GM19397 (cell line): ENCODE results near the gene PRRC2A.

Experiments
- ATAC-seq: cut with Tn5 transposase; IDR thresholded peaks from one replicate; pipeline ENCODE4 v1.9.1; 2021; ENCODE audit warnings: mild to moderate bottlenecking, moderate library complexity; ENCODE audit not compliant: unreplicated experiment

PRRC2A gene

DNA sequence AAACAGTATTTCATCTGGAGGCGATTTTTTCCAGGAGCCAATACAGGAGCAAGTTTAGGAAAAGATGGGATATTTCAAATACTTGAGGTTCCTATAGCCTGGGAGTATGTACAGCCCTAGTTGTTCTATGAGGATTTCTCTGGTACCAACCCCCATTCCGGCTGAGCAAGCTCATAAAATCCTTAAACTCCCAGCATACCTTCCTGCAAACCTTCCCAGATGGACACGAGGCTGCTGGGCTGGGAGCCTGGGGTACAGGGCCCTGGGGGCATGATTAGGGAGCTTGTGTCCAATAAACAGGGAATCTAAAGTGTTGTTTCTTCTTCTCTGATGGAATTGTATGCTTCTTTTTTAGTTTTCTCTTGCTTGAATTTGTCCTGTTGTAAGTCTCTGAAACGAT, 1.5 kb downstream of the PRRC2A start:
- ATAC-seq = no peak

DNA sequence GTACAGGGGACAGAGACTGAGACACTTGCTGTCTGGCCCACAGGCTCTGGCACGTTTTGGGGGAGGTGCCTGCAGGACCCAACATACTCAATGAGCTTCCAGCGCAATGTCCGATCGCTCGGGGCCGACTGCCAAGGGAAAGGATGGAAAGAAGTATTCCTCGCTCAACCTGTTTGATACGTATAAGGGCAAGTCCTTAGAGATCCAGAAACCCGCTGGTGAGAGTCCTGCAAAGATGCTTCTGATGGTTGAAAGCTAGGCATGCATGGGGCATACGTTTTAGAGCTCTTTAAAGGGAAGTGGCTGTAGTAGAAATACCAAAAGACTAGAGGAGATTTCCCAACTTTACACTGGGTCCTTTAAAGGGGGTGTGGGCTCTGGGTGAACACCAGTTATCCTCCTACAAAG, 2.2 kb downstream of the PRRC2A start:
- no peak for ATAC-seq

DNA sequence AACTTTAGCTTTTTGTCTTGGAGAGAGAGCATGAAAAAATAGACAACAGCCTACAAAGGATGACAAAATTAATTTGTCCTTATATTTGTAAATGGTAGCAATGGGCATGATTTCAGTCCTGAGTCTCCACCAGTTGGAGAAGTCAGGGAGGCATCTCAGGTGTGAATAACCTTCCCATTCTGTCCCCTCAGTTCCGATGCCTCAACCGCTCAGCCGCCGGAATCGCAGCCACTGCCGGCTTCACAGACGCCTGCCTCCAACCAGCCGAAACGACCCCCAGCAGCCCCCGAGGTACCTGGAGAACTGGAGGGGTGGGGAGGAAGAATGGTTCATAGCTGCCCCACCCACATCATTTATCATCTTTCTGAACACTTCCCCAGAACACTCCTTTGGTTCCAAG, 3.6 kb downstream of the PRRC2A start:
- ATAC-seq = no peak

DNA sequence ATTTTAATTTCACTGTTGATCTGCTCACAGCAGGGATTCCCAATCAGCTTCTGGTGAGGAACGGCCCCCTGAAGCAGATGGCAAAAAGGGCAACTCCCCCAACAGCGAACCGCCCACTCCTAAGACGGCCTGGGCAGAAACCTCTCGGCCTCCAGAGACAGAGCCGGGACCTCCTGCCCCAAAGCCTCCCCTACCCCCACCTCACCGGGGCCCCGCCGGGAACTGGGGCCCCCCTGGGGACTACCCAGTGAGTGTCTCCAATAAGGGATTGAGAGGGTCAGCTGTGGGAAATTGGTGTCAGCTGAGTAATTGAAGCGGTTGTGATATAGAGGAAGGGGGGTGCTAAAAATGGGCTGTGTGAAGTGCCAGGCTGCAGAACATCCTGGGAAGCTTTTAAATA, 6.4 kb downstream of the PRRC2A start:
- no peak for ATAC-seq

DNA sequence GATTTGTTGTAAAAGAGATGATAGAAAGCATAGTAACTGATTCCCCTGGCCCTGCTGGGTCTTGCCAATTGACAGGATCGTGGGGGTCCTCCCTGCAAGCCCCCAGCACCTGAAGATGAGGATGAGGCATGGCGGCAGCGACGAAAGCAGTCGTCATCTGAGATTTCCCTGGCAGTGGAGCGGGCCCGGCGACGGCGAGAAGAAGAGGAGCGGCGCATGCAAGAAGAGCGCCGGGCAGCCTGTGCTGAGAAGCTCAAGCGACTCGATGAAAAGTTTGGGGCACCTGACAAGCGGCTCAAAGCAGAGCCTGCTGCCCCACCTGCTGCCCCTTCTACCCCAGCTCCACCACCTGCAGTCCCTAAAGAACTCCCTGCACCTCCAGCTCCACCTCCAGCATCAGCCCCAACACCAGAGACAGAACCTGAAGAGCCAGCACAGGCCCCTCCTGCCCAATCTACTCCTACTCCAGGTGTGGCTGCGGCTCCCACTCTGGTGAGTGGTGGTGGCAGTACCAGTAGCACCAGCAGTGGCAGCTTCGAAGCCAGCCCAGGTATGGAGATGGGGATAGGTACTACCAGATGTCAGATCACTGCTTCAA, 7.3 kb downstream of the PRRC2A start:
- ATAC-seq = no peak

DNA sequence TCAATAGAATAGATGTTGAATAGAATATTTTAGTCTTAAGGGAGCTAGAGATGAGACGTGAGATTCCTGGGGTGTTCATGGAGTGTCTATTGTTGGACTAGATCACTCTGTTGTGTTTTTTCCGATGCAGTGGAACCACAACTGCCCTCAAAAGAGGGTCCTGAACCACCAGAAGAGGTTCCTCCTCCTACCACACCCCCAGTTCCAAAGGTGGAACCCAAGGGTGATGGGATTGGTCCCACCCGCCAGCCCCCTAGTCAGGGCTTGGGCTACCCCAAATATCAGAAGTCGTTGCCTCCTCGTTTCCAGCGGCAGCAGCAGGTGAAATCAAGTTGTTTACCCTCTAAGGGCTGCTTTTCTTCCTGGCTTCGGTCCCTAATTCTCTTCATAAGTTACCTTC, 8.5 kb downstream of the PRRC2A start:
- ATAC-seq = no peak

DNA sequence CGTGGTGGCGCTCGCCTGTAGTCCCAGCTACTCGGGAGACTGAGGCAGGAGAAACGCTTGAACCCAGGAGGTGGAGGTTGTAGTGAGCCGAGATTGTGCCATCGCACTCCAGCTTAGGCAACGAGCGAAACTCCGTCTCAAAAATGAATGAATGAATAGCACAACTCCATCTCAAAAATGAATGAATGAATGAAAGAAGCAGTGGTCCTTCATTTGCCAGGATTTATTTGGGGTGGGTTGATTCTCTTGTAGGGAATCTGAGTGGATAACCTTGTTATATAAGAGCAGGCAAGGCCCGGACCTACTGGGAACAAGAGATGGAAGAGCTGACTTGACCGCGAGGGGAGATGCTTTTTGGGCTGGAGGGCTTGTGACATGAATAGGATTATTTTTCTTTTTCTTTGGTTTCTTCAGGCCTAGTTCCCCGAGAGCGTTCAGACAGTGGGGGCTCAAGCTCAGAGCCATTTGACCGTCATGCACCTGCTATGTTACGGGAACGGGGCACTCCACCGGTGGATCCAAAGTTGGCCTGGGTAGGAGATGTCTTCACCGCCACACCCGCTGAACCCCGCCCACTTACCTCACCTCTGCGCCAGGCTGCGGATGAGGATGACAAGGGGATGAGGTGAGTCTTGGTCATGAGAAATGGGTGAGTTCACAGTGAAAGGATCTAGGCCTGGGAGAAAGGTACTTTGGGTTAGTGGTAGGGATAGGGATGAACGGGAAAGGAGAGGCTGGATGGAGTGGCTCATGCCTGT, 9.8 kb downstream of the PRRC2A start:
- no peak for ATAC-seq

DNA sequence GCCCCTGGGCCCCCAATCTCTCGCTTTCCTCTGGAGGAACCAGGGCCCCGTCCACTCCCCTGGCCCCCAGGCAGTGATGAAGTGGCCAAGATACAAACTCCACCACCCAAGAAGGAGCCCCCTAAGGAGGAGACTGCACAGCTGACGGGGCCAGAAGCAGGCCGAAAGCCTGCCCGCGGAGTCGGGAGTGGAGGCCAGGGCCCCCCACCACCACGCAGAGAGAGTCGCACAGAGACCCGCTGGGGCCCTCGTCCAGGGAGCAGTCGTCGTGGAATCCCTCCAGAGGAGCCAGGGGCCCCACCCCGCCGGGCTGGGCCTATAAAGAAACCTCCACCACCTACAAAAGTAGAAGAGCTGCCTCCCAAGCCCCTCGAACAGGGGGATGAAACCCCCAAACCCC, 10.7 kb downstream of the PRRC2A start:
- ATAC-seq = no peak

DNA sequence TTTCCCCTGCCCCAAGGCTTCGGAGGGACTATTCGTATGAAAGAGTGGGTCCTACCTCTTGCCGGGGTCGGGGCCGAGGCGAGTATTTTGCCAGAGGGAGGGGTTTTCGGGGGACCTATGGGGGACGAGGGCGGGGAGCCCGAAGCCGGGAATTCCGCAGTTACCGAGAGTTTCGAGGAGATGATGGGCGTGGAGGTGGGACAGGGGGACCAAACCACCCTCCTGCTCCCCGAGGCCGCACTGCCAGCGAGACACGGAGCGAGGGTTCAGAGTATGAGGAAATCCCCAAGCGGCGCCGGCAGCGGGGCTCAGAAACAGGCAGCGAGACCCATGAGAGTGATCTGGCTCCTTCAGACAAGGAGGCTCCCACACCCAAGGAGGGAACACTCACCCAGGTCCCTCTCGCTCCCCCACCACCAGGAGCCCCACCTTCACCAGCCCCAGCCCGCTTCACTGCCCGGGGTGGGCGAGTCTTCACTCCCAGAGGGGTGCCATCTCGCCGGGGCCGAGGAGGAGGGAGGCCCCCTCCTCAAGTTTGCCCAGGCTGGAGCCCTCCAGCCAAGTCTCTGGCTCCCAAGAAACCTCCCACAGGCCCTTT, 11.3 kb downstream of the PRRC2A start:
- no peak for ATAC-seq

DNA sequence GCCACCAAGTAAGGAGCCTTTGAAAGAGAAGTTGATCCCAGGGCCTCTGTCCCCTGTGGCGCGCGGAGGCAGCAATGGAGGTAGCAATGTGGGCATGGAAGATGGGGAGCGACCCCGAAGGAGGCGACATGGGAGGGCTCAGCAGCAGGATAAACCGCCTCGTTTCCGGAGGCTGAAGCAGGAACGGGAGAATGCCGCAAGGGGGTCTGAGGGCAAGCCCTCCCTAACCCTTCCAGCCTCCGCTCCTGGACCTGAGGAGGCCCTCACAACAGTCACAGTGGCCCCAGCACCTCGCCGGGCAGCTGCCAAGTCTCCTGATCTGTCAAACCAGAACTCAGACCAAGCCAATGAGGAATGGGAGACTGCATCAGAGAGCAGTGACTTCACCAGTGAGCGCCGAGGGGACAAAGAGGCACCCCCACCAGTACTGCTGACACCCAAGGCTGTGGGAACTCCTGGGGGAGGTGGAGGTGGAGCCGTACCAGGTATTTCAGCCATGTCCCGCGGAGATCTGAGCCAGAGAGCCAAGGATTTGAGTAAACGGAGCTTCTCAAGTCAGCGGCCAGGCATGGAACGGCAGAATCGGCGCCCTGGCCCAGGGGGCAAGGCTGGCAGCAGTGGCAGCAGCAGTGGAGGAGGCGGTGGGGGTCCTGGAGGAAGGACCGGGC, 11.9 kb downstream of the PRRC2A start:
- ATAC-seq = no peak

DNA sequence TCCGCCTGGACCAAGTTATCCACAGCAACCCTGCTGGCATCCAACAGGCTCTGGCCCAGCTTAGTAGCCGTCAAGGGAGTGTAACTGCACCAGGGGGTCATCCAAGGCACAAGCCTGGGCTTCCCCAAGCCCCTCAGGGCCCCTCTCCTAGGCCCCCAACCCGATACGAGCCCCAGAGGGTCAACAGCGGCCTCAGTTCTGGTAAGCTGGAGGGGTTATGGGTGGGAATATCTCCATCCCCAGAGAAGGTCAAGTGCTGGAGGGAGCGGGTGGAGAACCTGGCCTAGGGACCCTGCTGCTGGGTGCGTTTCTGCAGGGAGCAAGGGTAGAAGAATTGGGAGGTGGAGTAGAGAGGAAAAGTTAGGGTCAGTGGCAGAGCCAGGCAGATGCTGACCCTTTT, 12.9 kb downstream of the PRRC2A start:
- no peak for ATAC-seq

DNA sequence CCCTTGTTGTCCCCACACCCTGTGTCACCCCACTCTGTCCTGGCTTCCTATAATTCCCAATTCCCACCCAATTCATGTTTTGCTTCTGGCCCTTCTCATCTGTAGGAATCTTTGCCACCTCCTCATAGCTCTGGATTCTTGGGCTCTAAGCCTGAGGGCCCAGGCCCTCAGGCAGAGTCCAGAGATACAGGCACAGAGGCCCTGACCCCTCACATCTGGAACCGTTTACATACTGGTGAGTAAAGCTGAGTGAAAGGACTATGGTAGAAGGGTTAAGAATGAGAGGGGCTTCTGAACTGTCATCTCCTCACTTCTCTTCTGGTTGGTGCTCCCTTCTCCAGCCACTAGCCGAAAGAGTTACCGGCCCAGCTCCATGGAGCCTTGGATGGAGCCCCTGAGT, 13.6 kb downstream of the PRRC2A start:
- ATAC-seq = no peak

DNA sequence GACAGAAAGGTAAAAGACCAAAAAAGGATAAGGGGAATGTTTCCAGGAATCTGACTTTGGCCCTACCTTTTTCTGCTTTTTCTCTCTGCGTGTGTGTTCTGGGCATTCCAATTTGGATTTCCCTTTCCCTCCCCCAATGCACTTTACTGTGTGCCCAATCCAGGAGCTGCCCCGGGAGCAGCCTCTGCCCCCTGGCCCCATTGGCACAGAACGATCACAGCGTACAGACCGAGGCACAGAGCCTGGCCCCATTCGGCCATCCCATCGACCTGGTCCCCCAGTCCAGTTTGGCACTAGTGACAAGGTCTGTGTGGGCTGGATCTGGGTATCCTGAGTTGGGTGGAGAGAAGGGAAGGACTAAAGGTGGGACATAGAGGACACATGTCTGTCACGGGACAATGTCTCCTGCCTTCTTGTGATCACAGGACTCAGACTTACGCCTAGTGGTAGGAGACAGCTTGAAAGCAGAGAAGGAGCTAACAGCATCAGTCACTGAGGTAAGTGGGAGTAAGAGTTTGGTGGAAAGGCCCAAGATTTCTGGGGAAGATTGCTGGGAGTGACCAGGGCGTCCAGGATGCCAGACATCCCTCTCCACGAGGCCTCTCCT, 14.6 kb downstream of the PRRC2A start:
- no peak for ATAC-seq

DNA sequence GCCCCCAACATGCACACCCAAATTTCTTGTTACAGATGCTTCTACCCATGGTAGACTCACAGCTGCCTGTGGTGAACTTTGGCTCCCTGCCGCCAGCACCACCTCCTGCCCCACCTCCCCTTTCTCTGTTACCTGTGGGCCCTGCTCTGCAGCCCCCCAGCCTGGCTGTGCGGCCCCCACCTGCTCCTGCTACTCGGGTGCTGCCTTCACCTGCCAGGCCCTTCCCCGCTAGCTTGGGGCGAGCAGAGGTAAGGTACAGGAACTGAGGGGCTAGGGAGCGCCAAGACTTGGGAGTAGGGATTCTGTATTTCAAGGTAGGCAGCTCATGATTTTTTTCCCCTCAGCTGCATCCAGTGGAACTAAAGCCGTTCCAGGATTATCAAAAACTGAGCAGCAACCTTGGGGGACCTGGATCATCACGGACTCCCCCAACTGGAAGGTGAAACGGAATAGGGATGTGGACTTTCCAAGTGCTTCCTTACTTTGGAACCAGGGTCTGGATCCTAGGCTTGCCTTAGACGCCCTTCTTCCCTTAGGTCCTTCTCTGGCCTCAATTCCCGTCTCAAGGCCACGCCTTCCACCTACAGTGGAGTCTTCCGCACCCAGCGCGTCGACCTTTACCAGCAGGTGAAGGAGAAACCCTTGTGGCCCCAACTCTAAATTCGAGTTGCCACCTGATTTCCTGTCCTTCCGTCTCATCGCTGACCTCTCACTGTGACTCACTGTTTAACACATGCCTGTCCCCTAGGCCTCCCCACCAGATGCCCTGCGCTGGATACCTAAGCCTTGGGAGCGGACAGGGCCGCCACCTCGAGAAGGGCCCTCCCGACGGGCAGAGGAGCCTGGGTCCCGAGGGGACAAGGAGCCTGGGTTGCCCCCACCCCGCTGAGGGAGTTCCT, 16.4 kb downstream of the PRRC2A start:
- ATAC-seq = no peak

DNA sequence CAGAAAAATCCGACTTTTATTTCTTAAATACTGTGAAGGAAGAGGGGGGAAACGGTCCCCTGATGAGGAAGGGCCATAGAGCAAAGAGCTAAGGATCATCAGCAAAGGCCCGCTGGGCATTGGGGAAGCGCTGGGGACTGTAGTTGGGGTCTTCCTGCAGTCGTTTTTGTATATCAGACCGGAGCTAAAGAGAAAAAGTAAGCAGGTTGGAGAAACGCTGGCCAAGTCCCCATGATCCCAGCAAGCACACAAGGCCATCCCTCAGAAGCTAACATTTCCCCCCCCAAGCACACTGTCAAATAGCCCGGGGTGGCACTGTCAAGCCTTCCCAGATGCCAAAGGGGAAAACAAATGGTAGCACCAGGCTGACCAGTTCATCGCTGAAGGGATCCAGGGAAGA, 18.5 kb downstream of the PRRC2A start:
- ATAC-seq = no peak

DNA sequence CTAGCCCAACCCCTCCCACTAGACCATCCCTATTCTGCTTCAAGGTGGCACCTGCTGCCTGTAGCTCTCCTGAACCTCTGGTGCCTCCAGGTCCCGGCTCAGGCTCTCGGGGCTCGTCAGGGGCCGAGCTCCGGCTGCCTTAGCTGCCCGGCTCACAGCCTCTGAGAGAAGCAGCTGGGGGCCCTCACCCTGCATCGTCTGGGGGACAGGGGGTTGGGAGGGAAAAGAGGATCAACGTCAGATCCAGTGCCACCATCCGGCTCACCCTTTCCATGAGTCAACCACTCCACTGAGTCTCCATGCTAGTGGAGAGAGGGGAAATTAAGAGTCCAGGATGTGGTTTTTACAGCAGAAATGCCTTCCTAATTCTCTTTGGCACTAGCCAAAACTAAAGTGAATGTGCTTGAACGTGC, 18.9 kb downstream of the PRRC2A start:
- ATAC-seq = no peak

DNA sequence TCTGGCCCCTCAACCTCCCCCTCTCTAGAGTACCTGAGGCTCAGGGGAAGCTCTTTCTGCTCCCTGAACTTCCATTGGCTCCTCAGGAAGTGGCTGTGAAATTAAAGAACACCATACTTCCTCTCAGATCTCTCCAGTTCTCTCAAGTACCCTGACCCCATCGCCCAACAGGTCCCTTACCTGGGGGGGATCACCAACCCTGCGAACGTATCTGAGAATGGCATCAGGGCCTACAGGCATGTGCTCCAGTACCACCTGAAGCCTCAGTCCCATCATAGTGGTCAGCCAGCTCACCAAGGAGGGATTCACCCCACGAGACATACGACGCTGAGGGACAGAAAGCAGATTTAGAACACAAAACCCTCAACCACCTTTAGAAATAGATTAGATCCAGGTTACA, 20.1 kb downstream of the PRRC2A start:
- no peak for ATAC-seq

DNA sequence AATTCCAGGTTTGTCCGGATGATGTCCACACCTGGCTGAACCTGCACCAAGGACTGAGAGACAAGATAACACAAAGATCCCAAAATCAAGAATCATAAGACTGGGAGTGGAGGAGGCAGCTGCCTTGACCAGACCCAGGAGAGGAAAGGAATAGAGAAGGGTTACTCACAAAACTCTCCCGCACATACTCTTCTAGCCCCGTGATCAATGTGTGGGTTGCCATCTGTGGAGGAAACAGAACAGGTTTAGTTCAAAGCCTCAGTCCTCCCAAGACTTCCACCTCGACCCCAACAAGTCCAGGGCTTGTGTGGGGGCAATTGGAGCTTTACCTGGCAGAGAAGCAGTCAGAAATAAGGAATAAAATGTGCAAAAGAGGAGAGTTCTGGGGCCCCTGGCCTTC, 20.9 kb downstream of the PRRC2A start:
- ATAC-seq = no peak

DNA sequence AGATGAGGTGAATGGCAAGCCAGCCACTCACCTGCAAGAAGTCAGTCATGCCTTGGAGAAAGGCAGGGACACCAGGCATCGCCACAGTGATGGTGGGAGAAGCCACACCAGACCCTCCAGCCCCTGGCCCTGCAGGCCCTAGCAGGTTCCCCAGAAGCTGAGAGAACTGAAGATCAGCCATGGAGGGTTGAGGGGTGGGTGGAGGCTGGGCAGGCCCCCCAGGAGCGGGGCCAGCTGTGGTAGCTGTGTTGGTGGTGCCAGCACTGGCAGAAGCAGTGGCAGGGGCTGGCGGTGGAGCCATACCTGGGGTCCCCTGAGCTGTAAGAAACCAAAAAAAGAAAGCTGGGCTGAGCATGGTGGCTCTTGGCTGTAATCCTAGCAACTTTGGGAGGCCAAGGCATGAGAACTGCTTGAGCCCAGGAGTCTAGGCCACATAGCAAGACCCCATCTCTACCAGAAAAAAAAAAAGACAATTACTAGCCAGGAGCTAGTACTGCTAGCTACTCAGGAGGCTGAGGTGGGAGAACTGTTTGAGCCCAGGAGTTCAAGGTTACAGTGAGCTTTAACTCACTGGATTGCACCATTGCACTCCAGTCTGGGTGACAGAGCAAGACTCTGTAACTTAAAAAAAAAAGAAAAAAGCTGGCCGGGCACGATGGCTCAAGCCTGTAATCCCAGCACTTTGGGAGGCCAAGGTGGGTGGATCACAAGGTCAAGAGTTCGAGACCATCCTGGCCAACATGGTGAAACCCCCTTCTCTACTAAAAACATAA, 22.5 kb downstream of the PRRC2A start:
- no peak for ATAC-seq
